Motor neuron (in vitro differentiated cells): Measurements from ENCODE around the gene CAMK1G. TPM values are rescaled to one million over a fixed set of nuclear protein-coding genes. Genes with fewer than 3 reads are reported as not detected.
A peak's percentile ranks its signal among the peaks of the same experiment; 100 is the strongest.

Experiments used
- ATAC-seq, 8 experiments: fragments of 200-7000 bp; cut with Tn5 transposase; replicated peaks in 6 of 8; 2 replicates each; pipeline ENCODE4 v1.8.0; 2021; ENCODE audit warnings: mild to moderate bottlenecking in 8 of 8, moderate library complexity in 8 of 8
- H3K27ac ChIP-seq, 2 donors: fragments of 250-450 bp; sonication (Bioruptor Pico); 2 replicates each; pipeline ENCODE4 v1.9.0; 2021; ENCODE audit warnings: antibody characterized with exemption in 2 of 2, mild to moderate bottlenecking in 2 of 2, moderate library complexity in 1 of 2
- H3K4me1 ChIP-seq, 2 donors: fragments of 250-450 bp; sonication (Bioruptor Pico); replicated peaks in 1 of 2; 2 replicates each; pipeline ENCODE4 v1.6.1; 2021; ENCODE audit warnings: antibody characterized with exemption in 2 of 2, mild to moderate bottlenecking in 2 of 2, moderate library complexity in 1 of 2
- H3K4me3 ChIP-seq, 5 donors: fragments of 250-450 bp; sonication (Bioruptor Pico); 2 replicates each; pipeline ENCODE4 v1.9.0; 2021; ENCODE audit warnings: antibody characterized with exemption in 5 of 5, mild to moderate bottlenecking in 5 of 5, moderate library complexity in 4 of 5
- WGBS, 10 experiments: fragments of 450-650 bp; shearing (Covaris generic); methylation state at CpG; one replicate each; pipeline ENCODE4 v1.0.0; 2022; 5-methylcytosine and 5-hydroxymethylcytosine counted together
- in situ Hi-C, 9 experiments: fragments of 400-800 bp; cut with MboI; loops; one replicate each; pipeline ENCODE4 v1.15.0; 2021; ENCODE audit warnings: low sequenced_read_pairs in 9 of 9, low pct_unique_long_range_greater_than_20kb in 2 of 9; ENCODE audit not compliant: unreplicated experiment in 9 of 9
- total RNA-seq, 8 experiments: library from RNA; unstranded; fragments of 300-600 nt; gene quantifications; 2 replicates each; pipeline versions ENCODE4 v1.2.3 to v1.2.4, GENCODE V29; 2022

CAMK1G gene
- total RNA-seq, 8 experiments from 2014 or later: 0.21 to 7.0 (median 4.3) TPM; not detected in 2

- no peak for ATAC-seq
- peaks cover 24 to 33% of the 10 kb centered on the region in 2 donors for H3K4me1 ChIP-seq
- H3K4me3 ChIP-seq: no peak overlapping the region
- in situ Hi-C loops: no loop called here
- WGBS, 10 experiments: 50 to 100% (median 80%) methylated on average over 1 to 9 of the region's 9 CpGs; no CpG with 5 or more reads in 2 of the 10 experiments
- H3K27ac ChIP-seq: no peak overlapping the region
Observed at GRCh38 chr1:209655411-209656231, 72.1 kb downstream of the CAMK1G start.

- in situ Hi-C loops: no loop called here
- H3K4me3 ChIP-seq: no peak overlapping the region
- peaks cover 24 to 33% of the 10 kb centered on the region in 2 donors for H3K4me1 ChIP-seq
- WGBS, 10 experiments: 32 to 87% (median 70%) methylated on average over 1 to 9 of the region's 9 CpGs; no CpG with 5 or more reads in 1 of the 10 experiments
- no peak for ATAC-seq
- H3K27ac ChIP-seq: no peak overlapping the region
Observed at GRCh38 chr1:209657140-209657879, 73.8 kb downstream of the CAMK1G start.

- Histone ChIP-seq H3K4me1 (peaks cover 24 to 33% of the 10 kb centered on the region in 2 donors), H3K4me3 (no peak overlapping the region), H3K27ac (no peak overlapping the region)
- 14 to 90% (median 80%) methylated on average over 1 to 5 of the region's 5 CpGs; no CpG with 5 or more reads in 1 of the 10 experiments for WGBS, 10 experiments
- in situ Hi-C loops: no loop called here
- ATAC-seq: no peak
Observed at GRCh38 chr1:209657918-209658317, 74.4 kb downstream of the CAMK1G start.

GRCh38 chr1:209659909-209660308 is 76.4 kb downstream of the CAMK1G start:
- H3K27ac ChIP-seq: peak overlapping the region; percentile 11 to 16
- peak in 4 of 8 experiments; percentile 19 to 74 (median 46) for ATAC-seq
- H3K4me1 ChIP-seq: peaks cover 24 to 33% of the 10 kb centered on the region in 2 donors
- in situ Hi-C loops: no loop called here
- no peak overlapping the region for H3K4me3 ChIP-seq
- WGBS, 10 experiments: 15 to 56% (median 39%) methylated on average over 2 to 5 of the region's 5 CpGs

GRCh38 chr1:209661071-209661470 is 77.6 kb downstream of the CAMK1G start:
- Histone ChIP-seq H3K4me3 (no peak overlapping the region), H3K27ac (no peak overlapping the region), H3K4me1 (peaks cover 24 to 33% of the 10 kb centered on the region in 2 donors)
- no peak for ATAC-seq
- in situ Hi-C loops: no loop called here
- 0 to 86% (median 71%) methylated on average over 1 of the region's 1 CpG; no CpG with 5 or more reads in 6 of the 10 experiments for WGBS, 10 experiments

GRCh38 chr1:209662879-209663327 is 79.4 kb downstream of the CAMK1G start:
- ATAC-seq: no peak
- in situ Hi-C loops: no loop called here
- 83 to 100% (median 100%) methylated on average over 1 to 3 of the region's 3 CpGs; no CpG with 5 or more reads in 1 of the 10 experiments for WGBS, 10 experiments

More at GRCh38 chr1:209662879-209663327, 79.4 kb downstream of the CAMK1G start:
- Histone ChIP-seq H3K4me3 (no peak overlapping the region), H3K27ac (no peak overlapping the region), H3K4me1 (peaks cover 18 to 28% of the 10 kb centered on the region in 2 donors)

Other genes with a start within 250 kb of the CAMK1G start
- gene LAMB3, start 68.7 kb downstream of the CAMK1G start, total RNA-seq: 10 to 100 TPM in 1 of 8 experiments, 1 to 10 TPM in 3, under 1 TPM in 4; 0.13 to 51.2 (median 1.0) TPM
- 100 to 1,000 TPM in 1 of 8 experiments, 10 to 100 TPM in 5, 1 to 10 TPM in 2; 4.1 to 865 (median 21.4) TPM for gene G0S2, start 91.7 kb downstream of the CAMK1G start, total RNA-seq
- gene HSD11B1, start 121.1 kb downstream of the CAMK1G start, total RNA-seq: 100 to 1,000 TPM in 1 of 8 experiments, 1 to 10 TPM in 1, under 1 TPM in 1, not detected in 5; 0.63 to 114 (median 2.8) TPM
- gene TRAF3IP3, start 172.3 kb downstream of the CAMK1G start, total RNA-seq: 1 to 10 TPM in 3 of 8 experiments, under 1 TPM in 5; 0.20 to 1.6 (median 0.64) TPM
- gene C1orf74, start 200.8 kb downstream of the CAMK1G start, total RNA-seq: 1 to 10 TPM; 2.2 to 6.3 (median 3.4) TPM
- under 1 TPM in 5 of 8 experiments, not detected in 3; 0.04 to 0.66 (median 0.27) TPM for gene IRF6, start 222.4 kb downstream of the CAMK1G start, total RNA-seq
- gene UTP25, start 244.3 kb downstream of the CAMK1G start, total RNA-seq: 10 to 100 TPM in 3 of 8 experiments, 1 to 10 TPM in 5; 6.3 to 11.9 (median 8.7) TPM